K562 (cell line): ENCODE data around the gene MC1R. TPM values are rescaled to one million over a fixed set of nuclear protein-coding genes. Genes with fewer than 3 reads are reported as not detected.

Source experiments
- CCNT2 ChIP-seq: IDR thresholded peaks from 2 replicates; pipeline ENCODE4 v1.6.1; 2011; ENCODE audit warnings: borderline replicate concordance, low read depth, mild to moderate bottlenecking, moderate library complexity, mixed read lengths, low read length; ENCODE audit not compliant: insufficient read length; ENCODE audit errors: extremely low read depth
- DIDO1 ChIP-seq: fragments of 450-650 bp; IDR thresholded peaks from 2 replicates; pipeline ENCODE4 v1.6.1; 2016; ENCODE audit warnings: low read depth, missing biosample characterization, missing genetic modification characterization
- EHMT2 ChIP-seq: fragments of 450-650 bp; IDR thresholded peaks from 2 replicates; pipeline ENCODE4 v1.6.1; 2018; ENCODE audit warnings: antibody characterized with exemption
- FOSL1 ChIP-seq: fragments of 200-800 bp; sonication (Bioruptor generic); conservative IDR thresholded peaks from 2 replicates; pipeline ENCODE4 v1.6.1; 2016; ENCODE audit warnings: missing genetic modification characterization, missing compliant biosample characterization
- HOXB6 ChIP-seq: fragments of 250-450 bp; sonication (Bioruptor Pico); IDR thresholded peaks from 2 replicates; pipeline ENCODE4 v1.5.1; 2022; ENCODE audit warnings: mild to moderate bottlenecking, borderline replicate concordance
- LCOR ChIP-seq: sonication (generic); formaldehyde crosslinking; IDR thresholded peaks from 2 replicates; pipeline ENCODE4 v1.8.0; 2022; ENCODE audit warnings: mild to moderate bottlenecking, missing genetic modification reagents
- NFATC3 ChIP-seq: fragments of 450-650 bp; IDR thresholded peaks from 2 replicates; pipeline ENCODE4 v1.6.1; 2017; ENCODE audit warnings: mild to moderate bottlenecking
- NR2C2 ChIP-seq, 2 experiments: fragments of 200-800 bp in 1 of 2; sonication (Bioruptor generic) in 1 of 2; sonication (generic) in 1 of 2; formaldehyde crosslinking in 1 of 2; IDR thresholded peaks; 2 replicates each; pipeline versions ENCODE4 v1.6.1 to v1.8.0; 2016 to 2022; ENCODE audit warnings: mild to moderate bottlenecking in 1 of 2, missing compliant biosample characterization in 1 of 2, missing genetic modification characterization in 1 of 2, missing genetic modification reagents in 1 of 2
- NR3C1 ChIP-seq: sonication (generic); formaldehyde crosslinking; IDR thresholded peaks from 2 replicates; pipeline ENCODE4 v1.8.1; 2022; ENCODE audit warnings: missing genetic modification reagents
- NUFIP1 ChIP-seq: fragments of 450-650 bp; IDR thresholded peaks from 2 replicates; pipeline ENCODE4 v1.6.1; 2018; ENCODE audit not compliant: partially characterized antibody
- ZC3H11A ChIP-seq: IDR thresholded peaks from 2 replicates; pipeline ENCODE4 v1.6.1; 2012; ENCODE audit warnings: low read depth, low read length, improper control_type of control experiment
- ZNF232 ChIP-seq: sonication (generic); formaldehyde crosslinking; IDR thresholded peaks from 2 replicates; pipeline ENCODE4 v1.8.0; 2022; ENCODE audit warnings: mild to moderate bottlenecking, missing genetic modification reagents
- ZNF347 ChIP-seq: fragments of 450-650 bp; formaldehyde crosslinking; IDR thresholded peaks from 2 replicates; pipeline ENCODE4 v1.4.0; 2020; ENCODE audit warnings: low read depth, mild to moderate bottlenecking, moderate library complexity
- polyA plus RNA-seq, 8 experiments: library from polyadenylated mRNA; depleted of rRNA in 4 of 8; stranded (reverse) in 5 of 8; unstranded in 3 of 8; fragments of >200 nt; fragmentation: Nextera tagmentation in 2 of 8; fragmentation: Illumina TruSeq in 1 of 8; extraction: Ambion mirVana in 2 of 8; extraction: Trizol in 1 of 8; gene quantifications; 2 replicates each; pipeline versions ENCODE4 v1.2.1 to v1.2.3, GENCODE V29; 2011 to 2014; ENCODE audit warnings: inconsistent platforms in 1 of 8, missing spikeins in 1 of 8
- total RNA-seq, 7 experiments: library from RNA; depleted of rRNA in 6 of 7; stranded (reverse); fragments of >200 nt in 6 of 7; fragmentation: Illumina TruSeq in 2 of 7; extraction: Trizol in 2 of 7; gene quantifications; 2 replicates each; pipeline versions ENCODE4 v1.2.1 to v1.2.3, GENCODE V29; 2011 to 2021; ENCODE audit warnings: low replicate concordance in 1 of 7
- TF ChIP-seq, protein P1 (sequence below): fragments of 250-450 bp; sonication (Bioruptor Pico); IDR thresholded peaks from 2 replicates; pipeline ENCODE4 v1.5.0; 2022; ENCODE audit warnings: mild to moderate bottlenecking
- TF ChIP-seq, protein P2 (sequence below): fragments of 450-650 bp; conservative IDR thresholded peaks from 2 replicates; pipeline ENCODE4 v1.6.1; 2016; ENCODE audit warnings: missing genetic modification characterization, low read depth, mild to moderate bottlenecking, control low read depth, missing compliant biosample characterization
- TF ChIP-seq, protein P3 (sequence below): sonication (generic); formaldehyde crosslinking; IDR thresholded peaks from 2 replicates; pipeline ENCODE4 v1.8.1; 2022; ENCODE audit warnings: missing genetic modification reagents
- TF ChIP-seq, protein P4 (sequence below): sonication (generic); IDR thresholded peaks from 2 replicates; pipeline ENCODE4 v1.6.1; 2016
- TF ChIP-seq, protein P5 (sequence below): fragments of 250-450 bp; sonication (Bioruptor Pico); IDR thresholded peaks from 2 replicates; pipeline ENCODE4 v1.8.0; 2021; ENCODE audit warnings: mild to moderate bottlenecking, moderate library complexity

The MC1R gene
- total and polyA plus RNA-seq, 9 of the 15 experiments (the other 6 are each of a cell fraction or from before 2014, with no cell fraction given), result 0.14 to 5.3 (median 2.5) TPM; not detected in 1

DNA sequence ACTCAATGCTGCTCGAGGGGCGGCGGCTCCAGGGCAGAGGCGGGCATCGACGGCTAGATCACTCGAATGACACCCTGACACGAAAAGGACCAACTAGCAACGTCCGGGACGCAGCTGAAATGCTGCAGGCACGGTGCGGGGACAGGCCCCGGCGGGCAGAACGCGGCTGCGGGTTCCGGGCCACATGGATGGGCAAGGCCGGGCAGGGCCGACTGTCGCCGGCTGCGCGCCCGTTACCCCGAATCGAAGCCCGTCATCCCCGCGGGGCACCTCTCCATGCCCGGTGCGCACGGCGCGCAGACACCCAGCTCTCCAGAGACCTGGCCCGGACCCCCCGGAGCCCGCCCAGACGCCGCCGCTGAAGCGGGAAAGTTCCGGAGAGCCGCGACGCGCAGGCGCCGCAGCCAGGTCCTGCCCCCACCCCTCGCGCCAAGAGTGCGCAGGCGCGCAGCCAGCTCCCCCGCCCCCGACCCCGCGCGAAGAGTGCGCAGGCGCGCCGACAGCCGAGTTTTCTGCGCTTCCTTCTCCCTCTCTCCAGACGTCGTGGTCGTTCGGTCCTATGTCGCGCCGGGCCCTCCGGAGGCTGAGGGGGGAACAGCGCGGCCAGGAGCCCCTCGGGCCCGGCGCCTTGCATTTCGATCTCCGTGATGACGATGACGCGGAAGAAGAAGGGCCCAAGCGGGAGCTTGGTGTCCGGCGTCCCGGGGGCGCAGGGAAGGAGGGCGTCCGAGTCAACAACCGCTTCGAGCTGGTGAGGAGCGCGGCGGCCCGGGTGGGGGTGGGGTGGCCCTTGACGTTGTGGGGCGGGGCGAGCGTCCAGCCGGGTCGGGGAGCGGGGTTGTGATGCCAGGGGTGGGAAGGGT lies 45.3 kb upstream of the MC1R start, which contains the start of gene TCF25 (continued):
- TF ChIP-seq, protein P1, sequence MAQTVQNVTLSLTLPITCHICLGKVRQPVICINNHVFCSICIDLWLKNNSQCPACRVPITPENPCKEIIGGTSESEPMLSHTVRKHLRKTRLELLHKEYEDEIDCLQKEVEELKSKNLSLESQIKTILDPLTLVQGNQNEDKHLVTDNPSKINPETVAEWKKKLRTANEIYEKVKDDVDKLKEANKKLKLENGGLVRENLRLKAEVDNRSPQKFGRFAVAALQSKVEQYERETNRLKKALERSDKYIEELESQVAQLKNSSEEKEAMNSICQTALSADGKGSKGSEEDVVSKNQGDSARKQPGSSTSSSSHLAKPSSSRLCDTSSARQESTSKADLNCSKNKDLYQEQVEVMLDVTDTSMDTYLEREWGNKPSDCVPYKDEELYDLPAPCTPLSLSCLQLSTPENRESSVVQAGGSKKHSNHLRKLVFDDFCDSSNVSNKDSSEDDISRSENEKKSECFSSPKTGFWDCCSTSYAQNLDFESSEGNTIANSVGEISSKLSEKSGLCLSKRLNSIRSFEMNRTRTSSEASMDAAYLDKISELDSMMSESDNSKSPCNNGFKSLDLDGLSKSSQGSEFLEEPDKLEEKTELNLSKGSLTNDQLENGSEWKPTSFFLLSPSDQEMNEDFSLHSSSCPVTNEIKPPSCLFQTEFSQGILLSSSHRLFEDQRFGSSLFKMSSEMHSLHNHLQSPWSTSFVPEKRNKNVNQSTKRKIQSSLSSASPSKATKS (CRISPR knock-in tag), result no peak
- TF ChIP-seq NR2C2 (CRISPR knock-in tag; IDR thresholded peaks at IDR 0.05) (peak; percentile 43; the same call in 1 of the 2 replicates), NR2C2 (tag; IDR thresholded peaks at IDR 0.05) (peak; percentile 66; the same call in 1 of the 2 replicates), FOSL1 (tag) (no peak), NR3C1 (CRISPR knock-in tag) (no peak; the same call in 1 of the 2 replicates), LCOR (CRISPR knock-in tag) (no peak), DIDO1 (no peak), ZNF347 (CRISPR knock-in tag) (no peak), EHMT2 (no peak), CCNT2 (peak; percentile 33), ZC3H11A (no peak), NFATC3 (no peak), HOXB6 (CRISPR knock-in tag) (no peak), ZNF232 (CRISPR knock-in tag) (peak; percentile 70), NUFIP1 (no peak)
- TF ChIP-seq, protein P2, sequence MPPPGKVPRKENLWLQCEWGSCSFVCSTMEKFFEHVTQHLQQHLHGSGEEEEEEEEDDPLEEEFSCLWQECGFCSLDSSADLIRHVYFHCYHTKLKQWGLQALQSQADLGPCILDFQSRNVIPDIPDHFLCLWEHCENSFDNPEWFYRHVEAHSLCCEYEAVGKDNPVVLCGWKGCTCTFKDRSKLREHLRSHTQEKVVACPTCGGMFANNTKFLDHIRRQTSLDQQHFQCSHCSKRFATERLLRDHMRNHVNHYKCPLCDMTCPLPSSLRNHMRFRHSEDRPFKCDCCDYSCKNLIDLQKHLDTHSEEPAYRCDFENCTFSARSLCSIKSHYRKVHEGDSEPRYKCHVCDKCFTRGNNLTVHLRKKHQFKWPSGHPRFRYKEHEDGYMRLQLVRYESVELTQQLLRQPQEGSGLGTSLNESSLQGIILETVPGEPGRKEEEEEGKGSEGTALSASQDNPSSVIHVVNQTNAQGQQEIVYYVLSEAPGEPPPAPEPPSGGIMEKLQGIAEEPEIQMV (tag), result no peak
- TF ChIP-seq, protein P3, sequence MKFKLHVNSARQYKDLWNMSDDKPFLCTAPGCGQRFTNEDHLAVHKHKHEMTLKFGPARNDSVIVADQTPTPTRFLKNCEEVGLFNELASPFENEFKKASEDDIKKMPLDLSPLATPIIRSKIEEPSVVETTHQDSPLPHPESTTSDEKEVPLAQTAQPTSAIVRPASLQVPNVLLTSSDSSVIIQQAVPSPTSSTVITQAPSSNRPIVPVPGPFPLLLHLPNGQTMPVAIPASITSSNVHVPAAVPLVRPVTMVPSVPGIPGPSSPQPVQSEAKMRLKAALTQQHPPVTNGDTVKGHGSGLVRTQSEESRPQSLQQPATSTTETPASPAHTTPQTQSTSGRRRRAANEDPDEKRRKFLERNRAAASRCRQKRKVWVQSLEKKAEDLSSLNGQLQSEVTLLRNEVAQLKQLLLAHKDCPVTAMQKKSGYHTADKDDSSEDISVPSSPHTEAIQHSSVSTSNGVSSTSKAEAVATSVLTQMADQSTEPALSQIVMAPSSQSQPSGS (CRISPR knock-in tag), result no peak
- TF ChIP-seq, protein P4, sequence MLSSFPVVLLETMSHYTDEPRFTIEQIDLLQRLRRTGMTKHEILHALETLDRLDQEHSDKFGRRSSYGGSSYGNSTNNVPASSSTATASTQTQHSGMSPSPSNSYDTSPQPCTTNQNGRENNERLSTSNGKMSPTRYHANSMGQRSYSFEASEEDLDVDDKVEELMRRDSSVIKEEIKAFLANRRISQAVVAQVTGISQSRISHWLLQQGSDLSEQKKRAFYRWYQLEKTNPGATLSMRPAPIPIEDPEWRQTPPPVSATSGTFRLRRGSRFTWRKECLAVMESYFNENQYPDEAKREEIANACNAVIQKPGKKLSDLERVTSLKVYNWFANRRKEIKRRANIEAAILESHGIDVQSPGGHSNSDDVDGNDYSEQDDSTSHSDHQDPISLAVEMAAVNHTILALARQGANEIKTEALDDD, result no peak
- TF ChIP-seq, protein P5, sequence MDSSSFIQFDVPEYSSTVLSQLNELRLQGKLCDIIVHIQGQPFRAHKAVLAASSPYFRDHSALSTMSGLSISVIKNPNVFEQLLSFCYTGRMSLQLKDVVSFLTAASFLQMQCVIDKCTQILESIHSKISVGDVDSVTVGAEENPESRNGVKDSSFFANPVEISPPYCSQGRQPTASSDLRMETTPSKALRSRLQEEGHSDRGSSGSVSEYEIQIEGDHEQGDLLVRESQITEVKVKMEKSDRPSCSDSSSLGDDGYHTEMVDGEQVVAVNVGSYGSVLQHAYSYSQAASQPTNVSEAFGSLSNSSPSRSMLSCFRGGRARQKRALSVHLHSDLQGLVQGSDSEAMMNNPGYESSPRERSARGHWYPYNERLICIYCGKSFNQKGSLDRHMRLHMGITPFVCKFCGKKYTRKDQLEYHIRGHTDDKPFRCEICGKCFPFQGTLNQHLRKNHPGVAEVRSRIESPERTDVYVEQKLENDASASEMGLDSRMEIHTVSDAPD (CRISPR knock-in tag), result no peak
